Measurements from ENCODE around the gene TMEM248.
"Not testable (repeated sequence)": the region's sequence is repeated elsewhere in the genome, so short reads cannot be mapped to it uniquely, and the experiment has no call there.

TMEM248 gene

GRCh38 chr7:66911191-66911590, 9.8 kb upstream of the TMEM248 start:
- DNase-seq: not testable (repeated sequence)

- no peak for DNase-seq
Measured at GRCh38 chr7:66912195-66912594, 8.8 kb upstream of the TMEM248 start.

GRCh38 chr7:66913118-66914037, 7.6 kb upstream of the TMEM248 start:
- no peak for DNase-seq

- not testable (repeated sequence) for DNase-seq
Measured at GRCh38 chr7:66917904-66918303, 3.1 kb upstream of the TMEM248 start.

- DNase-seq: no peak
Measured at GRCh38 chr7:66919304-66919703, 1.7 kb upstream of the TMEM248 start.

GRCh38 chr7:66919704-66920103, 1.3 kb upstream of the TMEM248 start:
- DNase-seq: no peak

- no peak for DNase-seq
Measured at GRCh38 chr7:66920256-66920655, 769 bp upstream of the TMEM248 start.

- no peak for DNase-seq
Measured at GRCh38 chr7:66921396-66921917, 432 bp downstream of the TMEM248 start.

GRCh38 chr7:66921918-66922486, 977 bp downstream of the TMEM248 start:
- DNase-seq: no peak

- DNase-seq: no peak
Measured at GRCh38 chr7:66925255-66925654, 4.2 kb downstream of the TMEM248 start.

- DNase-seq: no peak
Measured at GRCh38 chr7:66927348-66927948, 6.4 kb downstream of the TMEM248 start.

GRCh38 chr7:66928388-66928787, 7.4 kb downstream of the TMEM248 start:
- no peak for DNase-seq

GRCh38 chr7:66929165-66929564, 8.1 kb downstream of the TMEM248 start:
- DNase-seq: no peak

GRCh38 chr7:66929935-66930334, 8.9 kb downstream of the TMEM248 start:
- no peak for DNase-seq

GRCh38 chr7:66930341-66930740, 9.3 kb downstream of the TMEM248 start:
- DNase-seq: no peak

GRCh38 chr7:66933469-66933868, 12.4 kb downstream of the TMEM248 start:
- DNase-seq: no peak

- no peak for DNase-seq
Measured at GRCh38 chr7:66937940-66938339, 16.9 kb downstream of the TMEM248 start.

- DNase-seq: no peak
Measured at GRCh38 chr7:66939325-66939724, 18.3 kb downstream of the TMEM248 start.

- no peak for DNase-seq
Measured at GRCh38 chr7:66946545-66946944, 25.5 kb downstream of the TMEM248 start.

GRCh38 chr7:66948480-66949109, 27.6 kb downstream of the TMEM248 start:
- DNase-seq: no peak

- DNase-seq: no peak
Measured at GRCh38 chr7:66950311-66950710, 29.3 kb downstream of the TMEM248 start.

- DNase-seq: no peak
Measured at GRCh38 chr7:66950763-66951162, 29.7 kb downstream of the TMEM248 start.

- no peak for DNase-seq
Measured at GRCh38 chr7:66952343-66953043, 31.5 kb downstream of the TMEM248 start.
